Activated CD4-positive, CD25-positive, alpha-beta regulatory T cell treated with anti-CD3 and anti-CD28 coated beads, Interleukin-2, amount 50 U/mL, for 16 hours (primary cell): ENCODE data around the gene PKP1.

Experiments used
- DNase-seq: peaks from one replicate; pipeline ENCODE4 v3.0.0-alpha.2; 2020; ENCODE audit warnings: low read depth, low spot score

PKP1 gene

GRCh38 chr1:201281573-201281972 lies 1.7 kb upstream of the PKP1 start:
- no peak for DNase-seq

GRCh38 chr1:201282216-201282615 lies 1.1 kb upstream of the PKP1 start:
- no peak for DNase-seq

GRCh38 chr1:201283836-201284553 lies 689 bp downstream of the PKP1 start:
- no peak for DNase-seq

GRCh38 chr1:201284636-201285035 lies 1.3 kb downstream of the PKP1 start:
- no peak for DNase-seq

- no peak for DNase-seq
These were observed 2.5 kb downstream of the PKP1 start for GRCh38 chr1:201285846-201286245.

GRCh38 chr1:201286445-201286844 lies 3.1 kb downstream of the PKP1 start:
- no peak for DNase-seq

- DNase-seq = no peak
These were observed 4.7 kb downstream of the PKP1 start for GRCh38 chr1:201288007-201288406.

GRCh38 chr1:201288765-201289164 lies 5.5 kb downstream of the PKP1 start:
- no peak for DNase-seq

GRCh38 chr1:201290551-201290950 lies 7.2 kb downstream of the PKP1 start:
- no peak for DNase-seq

- no peak for DNase-seq
These were observed 8.6 kb downstream of the PKP1 start for GRCh38 chr1:201291916-201292315.

- DNase-seq = no peak
These were observed 11.6 kb downstream of the PKP1 start for GRCh38 chr1:201294876-201295275.

GRCh38 chr1:201295346-201295745 lies 12.0 kb downstream of the PKP1 start:
- no peak for DNase-seq

- DNase-seq = no peak
These were observed 12.6 kb downstream of the PKP1 start for GRCh38 chr1:201295861-201296260.

- DNase-seq = no peak
These were observed 13.0 kb downstream of the PKP1 start for GRCh38 chr1:201296352-201296751.

GRCh38 chr1:201298396-201299381 lies 15.4 kb downstream of the PKP1 start:
- no peak for DNase-seq

GRCh38 chr1:201299968-201300367 lies 16.7 kb downstream of the PKP1 start:
- no peak for DNase-seq

- no peak for DNase-seq
These were observed 17.3 kb downstream of the PKP1 start for GRCh38 chr1:201300641-201301040.

GRCh38 chr1:201302163-201303152 lies 19.2 kb downstream of the PKP1 start:
- DNase-seq = no peak

- DNase-seq = no peak
These were observed 20.8 kb downstream of the PKP1 start for GRCh38 chr1:201304126-201304525.

- DNase-seq = no peak
These were observed 22.5 kb downstream of the PKP1 start for GRCh38 chr1:201305815-201306214.

- DNase-seq = no peak
These were observed 23.9 kb downstream of the PKP1 start for GRCh38 chr1:201307231-201307630.
